NCI-H1436 treated with DMSO at 0.1 percent for 48 hours (cell line): Measurements from ENCODE around the gene NGRN.
"Not testable (repeated sequence)": the region's sequence is repeated elsewhere in the genome, so short reads cannot be mapped to it uniquely, and the experiment has no call there.

Experiments used
- DNase-seq: peaks from one replicate; lab custom pipeline; 2025; lab: John Stamatoyannopoulos, UW

Gene NGRN

GRCh38 chr15:90286678-90287077 lies 21.2 kb downstream of the NGRN start:
- no peak for DNase-seq

- no peak for DNase-seq
These were observed 21.6 kb downstream of the NGRN start for GRCh38 chr15:90287101-90287500.

GRCh38 chr15:90287946-90288345 lies 22.5 kb downstream of the NGRN start:
- no peak for DNase-seq

- no peak for DNase-seq
These were observed 26.3 kb downstream of the NGRN start for GRCh38 chr15:90291679-90292356.

- DNase-seq = peak; percentile 70
These were observed 27.8 kb downstream of the NGRN start for GRCh38 chr15:90293040-90293810.

- DNase-seq = no peak
These were observed 28.7 kb downstream of the NGRN start for GRCh38 chr15:90294159-90294558.

- DNase-seq = no peak
These were observed 29.3 kb downstream of the NGRN start for GRCh38 chr15:90294601-90295269.

- DNase-seq = no peak
These were observed 29.8 kb downstream of the NGRN start for GRCh38 chr15:90295270-90295648.

- DNase-seq = not testable (repeated sequence)
These were observed 30.9 kb downstream of the NGRN start for GRCh38 chr15:90296316-90296884.

- no peak for DNase-seq
These were observed 31.5 kb downstream of the NGRN start for GRCh38 chr15:90297021-90297420.

GRCh38 chr15:90300541-90300940 lies 35.1 kb downstream of the NGRN start:
- no peak for DNase-seq

GRCh38 chr15:90300988-90301706 lies 35.7 kb downstream of the NGRN start:
- DNase-seq = no peak

- DNase-seq = no peak
These were observed 36.3 kb downstream of the NGRN start for GRCh38 chr15:90301707-90302300.

GRCh38 chr15:90305355-90305754 lies 39.9 kb downstream of the NGRN start:
- not testable (repeated sequence) for DNase-seq

- DNase-seq = no peak
These were observed 40.5 kb downstream of the NGRN start for GRCh38 chr15:90305932-90306331.

GRCh38 chr15:90306560-90306959 lies 41.1 kb downstream of the NGRN start:
- no peak for DNase-seq

- no peak for DNase-seq
These were observed 42.2 kb downstream of the NGRN start for GRCh38 chr15:90307661-90308060.

- no peak for DNase-seq
These were observed 43.5 kb downstream of the NGRN start for GRCh38 chr15:90309020-90309419.

GRCh38 chr15:90315278-90315982 lies 50.0 kb downstream of the NGRN start:
- no peak for DNase-seq

GRCh38 chr15:90316139-90316538 lies 50.7 kb downstream of the NGRN start:
- no peak for DNase-seq

- no peak for DNase-seq
These were observed 53.1 kb downstream of the NGRN start for GRCh38 chr15:90318591-90318990.
